Neural progenitor cell (in vitro differentiated cells): ENCODE results near the gene FASTKD1. TPM values are rescaled to one million over a fixed set of nuclear protein-coding genes. Genes with fewer than 3 reads are reported as not detected.

Experiments
- DNase-seq: peaks from one replicate; pipeline ENCODE4 v3.0.0-alpha.2; 2016; ENCODE audit warnings: low spot score
- H2AFZ ChIP-seq: fragments of 200-600 bp; sonication (generic); replicated peaks from 2 replicates; pipeline ENCODE4 v1.6.1; 2016; ENCODE audit warnings: antibody characterized with exemption
- H3F3A ChIP-seq: fragments of 200-600 bp; sonication (generic); 2 replicates; pipeline ENCODE4 v1.6.1; 2016; ENCODE audit warnings: antibody characterized with exemption, low read depth
- H3K27ac ChIP-seq: fragments of 200-600 bp; sonication (generic); 2 replicates; pipeline ENCODE4 v1.5.1; 2016; ENCODE audit warnings: mild to moderate bottlenecking
- H3K27me3 ChIP-seq: fragments of 200-600 bp; sonication (generic); 2 replicates; pipeline ENCODE4 v1.6.1; 2016; ENCODE audit warnings: mild to moderate bottlenecking, moderate library complexity
- H3K36me3 ChIP-seq: fragments of 200-600 bp; sonication (generic); 2 replicates; pipeline ENCODE4 v1.5.1; 2016
- H3K4me1 ChIP-seq: fragments of 200-600 bp; sonication (generic); 2 replicates; pipeline ENCODE4 v1.6.1; 2016; ENCODE audit warnings: mixed run types
- H3K4me2 ChIP-seq: fragments of 200-600 bp; sonication (generic); 2 replicates; pipeline ENCODE4 v1.6.1; 2016
- H3K4me3 ChIP-seq: fragments of 200-600 bp; sonication (generic); 2 replicates; pipeline ENCODE4 v1.5.1; 2016
- H3K79me2 ChIP-seq: fragments of 200-600 bp; sonication (generic); 2 replicates; pipeline ENCODE4 v1.6.1; 2016; ENCODE audit warnings: low read depth
- H3K9ac ChIP-seq: fragments of 200-600 bp; sonication (generic); 2 replicates; pipeline ENCODE4 v1.6.1; 2016
- H3K9me3 ChIP-seq: fragments of 200-600 bp; sonication (generic); 2 replicates; pipeline ENCODE4 v1.5.1; 2016; ENCODE audit warnings: low read depth
- H4K20me1 ChIP-seq: fragments of 200-600 bp; sonication (generic); 2 replicates; pipeline ENCODE4 v1.6.1; 2016; ENCODE audit warnings: low read depth
- H3K27ac Mint-ChIP-seq: 3 replicates; pipeline ENCODE4 v1.8.0; 2021; ENCODE audit warnings: mixed read lengths
- H3K27me3 Mint-ChIP-seq: 2 replicates; pipeline ENCODE4 v1.8.0; 2022; ENCODE audit warnings: low read depth, mild to moderate bottlenecking, inconsistent platforms, moderate library complexity, mixed read lengths; ENCODE audit not compliant: insufficient read depth
- H3K36me3 Mint-ChIP-seq: 3 replicates; pipeline ENCODE4 v1.8.0; 2021; ENCODE audit warnings: mixed read lengths
- H3K4me1 Mint-ChIP-seq: 3 replicates; pipeline ENCODE4 v1.8.0; 2021; ENCODE audit warnings: mixed read lengths
- H3K4me3 Mint-ChIP-seq: 3 replicates; pipeline ENCODE4 v1.8.0; 2021; ENCODE audit warnings: mild to moderate bottlenecking, moderate library complexity, mixed read lengths
- H3K9me3 Mint-ChIP-seq: 3 replicates; pipeline ENCODE4 v1.8.0; 2020; ENCODE audit warnings: mixed read lengths
- EZH2 ChIP-seq: fragments of 200-600 bp; sonication (generic); IDR thresholded peaks from 2 replicates; pipeline ENCODE4 v1.6.1; 2017; ENCODE audit warnings: antibody characterized with exemption, mild to moderate bottlenecking, moderate library complexity
- EZH2phosphoT487 ChIP-seq: fragments of 200-600 bp; sonication (generic); IDR thresholded peaks from 2 replicates; pipeline ENCODE4 v1.6.1; 2017; ENCODE audit warnings: antibody characterized with exemption
- total RNA-seq: library from RNA; depleted of rRNA; stranded (reverse); fragments of >200 nt; gene quantifications from 2 replicates; pipeline ENCODE4 v1.2.3, GENCODE V29; 2015; ENCODE audit warnings: low replicate concordance
- TF ChIP-seq, protein P1 (sequence below): fragments of 200-600 bp; sonication (generic); IDR thresholded peaks from 2 replicates; pipeline ENCODE4 v1.5.1; 2017; ENCODE audit warnings: antibody characterized with exemption, mild to moderate bottlenecking

FASTKD1 gene
- total RNA-seq, 1 donor from 2014 or later = 60.3 TPM

DNA sequence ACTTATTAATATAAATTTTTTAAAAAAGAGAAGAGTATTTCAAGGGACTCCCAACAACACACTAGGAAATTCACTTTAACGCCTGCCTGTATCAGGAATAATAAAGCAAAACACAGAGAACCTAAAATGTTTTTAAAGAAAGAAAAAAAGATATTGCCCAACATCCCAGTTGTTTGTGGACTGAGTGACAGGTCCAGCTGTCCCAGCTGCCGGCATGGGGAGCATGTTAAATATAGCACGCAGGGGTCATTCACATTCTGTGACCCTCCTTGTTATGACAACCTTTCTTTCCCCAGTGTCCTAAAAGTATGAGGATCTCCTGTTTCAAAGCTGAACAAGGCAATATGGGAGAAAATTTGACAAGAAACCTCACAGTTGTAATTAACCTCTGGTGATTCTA is 59.7 kb downstream of the FASTKD1 start:
- Histone ChIP-seq H3K4me3 (no peak overlapping the region), H2AFZ (no peak overlapping the region), H3K4me2 (no peak overlapping the region), H3K79me2 (no peaks in the 10 kb centered on the region), H3K27me3 (no peaks in the 10 kb centered on the region), H3K4me1 (peaks cover 17% of the 10 kb centered on the region), H3F3A (peaks cover 9% of the 10 kb centered on the region), H3K27ac (no peak overlapping the region), H3K9me3 (no peaks in the 10 kb centered on the region), H3K36me3 (no peaks in the 10 kb centered on the region), H3K9ac (no peak overlapping the region), H4K20me1 (no peaks in the 10 kb centered on the region)
- no peak for TF ChIP-seq EZH2phosphoT487
- no peak for TF ChIP-seq EZH2
- TF ChIP-seq, protein P1, sequence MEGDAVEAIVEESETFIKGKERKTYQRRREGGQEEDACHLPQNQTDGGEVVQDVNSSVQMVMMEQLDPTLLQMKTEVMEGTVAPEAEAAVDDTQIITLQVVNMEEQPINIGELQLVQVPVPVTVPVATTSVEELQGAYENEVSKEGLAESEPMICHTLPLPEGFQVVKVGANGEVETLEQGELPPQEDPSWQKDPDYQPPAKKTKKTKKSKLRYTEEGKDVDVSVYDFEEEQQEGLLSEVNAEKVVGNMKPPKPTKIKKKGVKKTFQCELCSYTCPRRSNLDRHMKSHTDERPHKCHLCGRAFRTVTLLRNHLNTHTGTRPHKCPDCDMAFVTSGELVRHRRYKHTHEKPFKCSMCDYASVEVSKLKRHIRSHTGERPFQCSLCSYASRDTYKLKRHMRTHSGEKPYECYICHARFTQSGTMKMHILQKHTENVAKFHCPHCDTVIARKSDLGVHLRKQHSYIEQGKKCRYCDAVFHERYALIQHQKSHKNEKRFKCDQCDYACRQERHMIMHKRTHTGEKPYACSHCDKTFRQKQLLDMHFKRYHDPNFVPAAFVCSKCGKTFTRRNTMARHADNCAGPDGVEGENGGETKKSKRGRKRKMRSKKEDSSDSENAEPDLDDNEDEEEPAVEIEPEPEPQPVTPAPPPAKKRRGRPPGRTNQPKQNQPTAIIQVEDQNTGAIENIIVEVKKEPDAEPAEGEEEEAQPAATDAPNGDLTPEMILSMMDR = no peak
- no peak for DNase-seq
- Mint-ChIP-seq H3K27ac (peak overlapping the region; percentile 29), H3K36me3 (no peaks in the 10 kb centered on the region), H3K9me3 (no peaks in the 10 kb centered on the region), H3K4me1 (peaks cover 29% of the 10 kb centered on the region), H3K4me3 (no peak overlapping the region), H3K27me3 (no peaks in the 10 kb centered on the region)

DNA sequence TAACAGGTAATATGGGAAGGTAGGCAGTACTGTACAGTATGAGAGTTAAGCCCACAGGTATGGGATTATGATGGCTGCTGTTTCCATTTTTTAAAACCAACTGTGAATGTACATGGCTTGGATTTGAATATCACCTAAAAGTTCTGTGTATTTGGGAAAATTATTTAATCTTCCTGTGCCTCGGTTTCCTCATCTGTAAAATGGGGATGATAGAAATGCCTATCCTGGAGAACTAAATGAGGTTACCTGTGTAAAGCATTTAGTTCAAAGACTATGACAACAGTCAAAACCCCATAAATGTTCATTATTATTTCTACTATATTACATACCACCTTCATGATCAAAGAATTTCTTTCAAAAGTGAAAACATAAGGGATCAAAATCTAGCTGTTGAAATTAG is 60.6 kb downstream of the FASTKD1 start:
- no peaks in the 10 kb centered on the region for H3K79me2 ChIP-seq
- no peak overlapping the region for H3K27ac ChIP-seq
- no peak for DNase-seq
- TF ChIP-seq, protein P1 = no peak
- TF ChIP-seq EZH2 (no peak), EZH2phosphoT487 (no peak)
- peaks cover 19% of the 10 kb centered on the region for H3K4me1 ChIP-seq
- peaks cover under 1% of the 10 kb centered on the region for H3K9me3 Mint-ChIP-seq
- no peak overlapping the region for H3K9ac ChIP-seq
- H3K27me3 Mint-ChIP-seq = no peaks in the 10 kb centered on the region
- H3K36me3 Mint-ChIP-seq = no peaks in the 10 kb centered on the region
- H3K27me3 ChIP-seq = no peaks in the 10 kb centered on the region
- no peaks in the 10 kb centered on the region for H3K9me3 ChIP-seq
- no peak overlapping the region for H3K4me2 ChIP-seq
- H3F3A ChIP-seq = peaks cover 9% of the 10 kb centered on the region
- H3K36me3 ChIP-seq = no peaks in the 10 kb centered on the region
- no peaks in the 10 kb centered on the region for H4K20me1 ChIP-seq
- H3K4me3 Mint-ChIP-seq = no peak overlapping the region
- no peak overlapping the region for H3K4me3 ChIP-seq
- no peak overlapping the region for H3K27ac Mint-ChIP-seq
- peaks cover 33% of the 10 kb centered on the region for H3K4me1 Mint-ChIP-seq
- H2AFZ ChIP-seq = no peak overlapping the region

DNA sequence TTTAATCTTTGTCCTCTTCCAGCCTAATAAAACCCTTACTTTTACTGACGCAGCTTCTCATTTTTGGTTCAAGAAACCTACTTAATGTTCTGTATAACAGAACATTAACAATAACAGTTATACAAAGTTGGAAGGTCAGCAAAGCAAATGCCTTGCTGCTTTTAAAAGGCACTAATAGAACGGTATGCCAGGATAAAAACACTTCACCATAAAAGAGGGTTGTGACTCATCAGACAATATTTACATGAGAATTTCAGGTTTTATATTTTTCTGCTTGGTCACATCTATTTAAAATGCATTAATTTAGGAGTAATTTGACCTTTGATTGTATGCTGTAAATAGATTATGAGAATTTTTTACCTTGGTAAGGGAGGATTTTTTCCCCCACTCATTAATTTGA is 61.1 kb downstream of the FASTKD1 start:
- Mint-ChIP-seq H3K9me3 (peaks cover 2% of the 10 kb centered on the region), H3K4me3 (no peak overlapping the region), H3K4me1 (peaks cover 33% of the 10 kb centered on the region), H3K36me3 (no peaks in the 10 kb centered on the region), H3K27me3 (no peaks in the 10 kb centered on the region), H3K27ac (no peak overlapping the region)
- H3K27ac ChIP-seq = no peak overlapping the region
- no peaks in the 10 kb centered on the region for H3K9me3 ChIP-seq
- H3F3A ChIP-seq = peaks cover 9% of the 10 kb centered on the region
- no peak overlapping the region for H3K9ac ChIP-seq
- no peak overlapping the region for H2AFZ ChIP-seq
- H3K79me2 ChIP-seq = no peaks in the 10 kb centered on the region
- TF ChIP-seq, protein P1 = no peak
- TF ChIP-seq EZH2phosphoT487 (no peak), EZH2 (no peak)
- H3K4me1 ChIP-seq = peaks cover 19% of the 10 kb centered on the region
- no peaks in the 10 kb centered on the region for H4K20me1 ChIP-seq
- H3K27me3 ChIP-seq = no peaks in the 10 kb centered on the region
- H3K4me3 ChIP-seq = no peak overlapping the region
- no peak overlapping the region for H3K4me2 ChIP-seq
- DNase-seq = no peak
- no peaks in the 10 kb centered on the region for H3K36me3 ChIP-seq
